Epithelial cell of proximal tubule (primary cell): Measurements from ENCODE around the gene CALCOCO1. TPM values are rescaled to one million over a fixed set of nuclear protein-coding genes. Genes with fewer than 3 reads are reported as not detected.

Source experiments
- DNase-seq: peaks from one replicate; pipeline ENCODE4 v3.0.0-alpha.2; 2011; ENCODE audit warnings: low read depth
- H3K4me3 ChIP-seq: 2 replicates; pipeline ENCODE4 v1.5.1; 2011; ENCODE audit warnings: low read depth, mild to moderate bottlenecking, low read length
- CTCF ChIP-seq: conservative IDR thresholded peaks from 2 replicates; pipeline ENCODE4 v1.5.1; 2012; ENCODE audit warnings: low read depth, mild to moderate bottlenecking, low read length
- total RNA-seq: library from RNA; depleted of rRNA; stranded (reverse); fragments of >200 nt; gene quantifications from 2 replicates; pipeline ENCODE4 v1.2.3, GENCODE V29; 2015

The CALCOCO1 gene
- total RNA-seq, 1 donor from 2014 or later: 41.2 TPM

GRCh38 chr12:53747095-53747494, 19.8 kb upstream of the CALCOCO1 start:
- TF ChIP-seq CTCF: no peak
- H3K4me3 ChIP-seq: no peak overlapping the region
- DNase-seq: no peak

- TF ChIP-seq CTCF: peak; percentile 100
- H3K4me3 ChIP-seq: no peak overlapping the region
- DNase-seq: no peak
Measured at GRCh38 chr12:53746592-53747092, 19.4 kb upstream of the CALCOCO1 start.

- no peak for TF ChIP-seq CTCF
- H3K4me3 ChIP-seq: no peak overlapping the region
- no peak for DNase-seq
Measured at GRCh38 chr12:53744751-53745150, 17.5 kb upstream of the CALCOCO1 start.

GRCh38 chr12:53744130-53744441, 16.8 kb upstream of the CALCOCO1 start:
- no peak overlapping the region for H3K4me3 ChIP-seq
- no peak for TF ChIP-seq CTCF
- DNase-seq: no peak

GRCh38 chr12:53743266-53744129, 16.2 kb upstream of the CALCOCO1 start:
- TF ChIP-seq CTCF: peak; percentile 93
- H3K4me3 ChIP-seq: peak overlapping the region; percentile 34
- DNase-seq: no peak

- DNase-seq: no peak
- no peak for TF ChIP-seq CTCF
- no peak overlapping the region for H3K4me3 ChIP-seq
Measured at GRCh38 chr12:53740130-53740491, 12.9 kb upstream of the CALCOCO1 start.
